C1 segment of cervical spinal cord (tissue), 14 donors: Measurements from ENCODE around the gene SLC44A2.

Experiments used
- DNase-seq, 14 donors: peaks; one replicate each; lab custom pipeline; 2025; lab: John Stamatoyannopoulos, UW

Gene SLC44A2

DNA sequence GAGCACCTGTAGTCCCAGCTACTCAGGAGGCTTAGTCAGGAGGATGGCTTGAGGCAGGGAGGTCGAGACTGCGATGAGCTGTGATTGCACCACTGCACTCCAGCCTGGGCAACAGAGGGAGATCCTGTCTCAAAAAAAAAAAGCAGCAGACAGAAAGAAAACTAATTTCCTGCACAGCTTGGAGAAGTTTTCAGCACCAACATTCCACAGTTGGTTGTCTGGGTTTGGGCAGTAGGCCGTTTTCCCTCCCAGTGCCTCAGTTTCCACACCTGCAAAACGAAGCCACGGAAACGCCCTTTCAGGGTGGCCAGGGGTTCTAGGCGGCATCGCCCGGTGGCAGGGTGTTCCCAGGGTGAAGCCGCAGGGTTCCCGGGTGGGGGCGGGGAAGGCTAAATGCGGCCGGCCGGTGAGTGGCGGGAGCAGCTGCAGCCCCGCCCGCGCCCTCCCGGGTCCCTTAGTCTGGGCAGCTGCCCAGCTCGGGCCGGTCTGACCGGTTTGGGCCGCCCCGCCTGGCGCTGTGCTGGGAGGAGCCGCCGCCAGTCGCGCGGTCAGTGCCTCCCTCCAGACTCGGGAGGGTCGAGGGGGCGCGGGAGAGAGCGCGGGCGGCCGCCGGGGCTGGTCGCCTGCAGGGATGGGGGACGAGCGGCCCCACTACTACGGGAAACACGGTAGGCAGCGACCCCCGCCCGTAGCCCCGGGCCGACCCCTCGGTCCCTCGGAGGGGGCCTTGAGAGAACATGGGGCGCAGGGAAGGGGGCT, at the start of gene SLC44A2:
SLC44A2 (plus strand) TSS at position 551 of the 759 bp plus-strand sequence; CDS start at position 632, 81 bp downstream.
- peak in 13 of 14 donors; percentile 16 to 87 (median 70) for DNase-seq

DNA sequence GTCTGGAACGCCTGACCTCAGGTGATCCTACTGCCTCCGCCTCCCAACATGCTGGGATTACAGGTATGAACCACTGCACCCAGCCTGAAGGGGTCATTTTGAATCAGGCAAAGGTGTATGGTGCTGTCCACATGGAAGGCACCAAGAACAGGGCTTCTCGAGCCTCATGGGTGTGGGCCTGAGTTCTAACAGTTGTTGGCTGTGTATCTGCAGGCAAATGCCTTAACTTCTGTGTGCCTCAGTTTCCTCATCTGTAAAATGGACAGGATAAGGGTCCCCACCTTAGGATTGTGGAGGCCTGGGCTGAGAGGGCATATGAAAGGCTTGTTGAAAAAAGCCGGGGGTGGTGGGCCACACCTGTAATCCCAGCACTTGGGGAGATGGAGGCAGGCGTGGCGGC, 47.4 kb upstream of the SLC44A2 start:
- DNase-seq, result no peak

- peak in 13 of 14 donors; percentile 21 to 80 (median 66) for DNase-seq
These were observed 44.2 kb upstream of the SLC44A2 start for GRCh38 chr19:10580979-10581631.

- no peak for DNase-seq
These were observed 43.3 kb upstream of the SLC44A2 start for GRCh38 chr19:10582091-10582490.

GRCh38 chr19:10583036-10583776, 42.1 kb upstream of the SLC44A2 start:
- DNase-seq, result no peak

GRCh38 chr19:10586396-10586795, 39.0 kb upstream of the SLC44A2 start:
- no peak for DNase-seq

GRCh38 chr19:10587022-10587838, 38.1 kb upstream of the SLC44A2 start, which contains the start of gene AP1M2:
Gene AP1M2 (minus strand): TSS chr19:10587312. CDS start chr19:10587231, 81 bp downstream.
- DNase-seq, result no peak

GRCh38 chr19:10587839-10588150, 37.6 kb upstream of the SLC44A2 start:
- no peak for DNase-seq

GRCh38 chr19:10593148-10593547, 32.2 kb upstream of the SLC44A2 start:
- DNase-seq, result no peak

DNA sequence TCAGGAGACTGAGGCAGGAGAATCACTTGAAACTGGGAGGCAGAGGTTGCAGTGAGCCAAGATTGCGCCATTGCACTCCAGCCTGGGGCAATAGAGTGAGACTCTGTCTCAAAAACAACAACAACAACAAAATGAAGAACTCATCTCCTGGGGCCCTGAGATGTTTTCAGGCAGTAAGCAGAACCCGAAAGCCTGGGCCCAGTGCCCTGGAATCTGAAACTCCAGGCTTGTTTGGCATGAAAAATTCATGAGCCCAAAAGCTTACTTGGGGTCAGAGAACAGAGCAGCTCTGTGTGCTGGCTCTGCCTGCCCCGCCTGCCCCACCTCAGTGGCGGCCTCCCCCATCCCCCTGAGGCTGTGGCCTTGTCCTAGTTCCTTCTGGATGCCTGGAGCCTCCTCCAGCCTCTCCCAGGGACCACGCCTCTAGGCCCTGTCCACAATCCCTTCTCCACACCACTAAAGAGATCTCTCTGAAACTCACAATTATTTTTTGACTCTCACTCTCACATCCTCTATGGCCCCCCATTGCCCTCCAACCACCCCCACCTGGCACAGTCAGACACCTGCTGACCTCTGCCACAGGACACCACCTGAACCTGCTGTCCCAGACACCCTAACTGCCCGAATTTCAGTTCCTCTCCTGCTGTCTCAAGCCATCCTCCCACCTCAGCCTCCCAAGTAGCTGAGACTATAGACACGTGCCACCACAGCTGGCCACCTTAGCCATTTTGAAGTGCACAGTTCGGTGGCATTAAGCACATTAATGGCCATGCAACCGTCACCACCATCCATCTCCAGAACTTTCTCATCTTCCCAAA, 31.3 kb upstream of the SLC44A2 start:
- peak in 10 of 14 donors; percentile 7 to 63 (median 36) for DNase-seq

- no peak for DNase-seq
These were observed 25.2 kb upstream of the SLC44A2 start for GRCh38 chr19:10600149-10600548.

GRCh38 chr19:10601999-10602329, 23.4 kb upstream of the SLC44A2 start:
- DNase-seq, result no peak

GRCh38 chr19:10602330-10603083, 22.8 kb upstream of the SLC44A2 start:
- DNase-seq, result peak in 13 of 14 donors; percentile 17 to 85 (median 61)

DNA sequence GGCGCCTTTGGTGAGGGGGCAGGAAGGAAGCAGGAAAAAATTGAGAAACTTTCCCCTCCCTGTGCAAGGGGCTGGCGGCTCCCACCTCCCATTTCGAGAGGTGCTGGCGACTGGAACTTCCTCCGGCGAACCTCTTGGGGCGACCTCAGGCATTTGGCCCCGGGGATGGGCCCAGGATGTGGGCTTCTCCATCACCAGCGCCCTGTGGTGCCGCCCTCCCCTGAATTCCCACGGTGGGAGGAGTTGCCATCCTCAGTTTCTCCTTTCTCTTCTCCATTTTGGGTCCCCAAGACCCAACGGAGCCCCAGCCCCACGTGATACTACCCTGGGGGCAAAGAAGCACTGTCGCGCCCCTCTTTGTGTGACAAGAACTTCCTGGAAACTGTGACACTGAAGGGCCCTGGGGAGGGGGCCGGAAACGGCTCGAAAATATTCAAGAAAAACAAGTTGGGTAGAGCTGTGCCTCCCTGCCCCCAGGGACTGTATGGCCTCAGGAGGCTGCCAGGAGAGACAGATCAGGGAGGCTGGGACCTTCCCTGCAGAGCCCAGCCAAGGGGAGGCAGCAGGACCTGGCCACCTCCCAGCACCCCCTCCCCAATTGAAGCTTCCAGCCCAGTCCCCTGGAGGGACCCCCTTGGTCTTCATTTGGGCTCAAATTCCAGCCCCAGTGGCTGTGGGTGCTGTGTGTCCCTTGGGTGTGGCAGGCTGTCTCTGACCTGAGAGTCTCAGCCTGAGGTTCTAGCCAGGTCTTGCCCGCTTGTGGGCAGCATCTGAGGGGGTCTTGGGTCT, 22.1 kb upstream of the SLC44A2 start:
- peak in 6 of 14 donors; percentile 6 to 36 (median 33) for DNase-seq

GRCh38 chr19:10603873-10604459, 21.4 kb upstream of the SLC44A2 start:
- peak in 5 of 14 donors; percentile 11 to 36 (median 32) for DNase-seq

GRCh38 chr19:10604460-10604980, 20.8 kb upstream of the SLC44A2 start:
- DNase-seq, result peak in 3 of 14 donors; percentile 4 to 31 (median 16)

DNA sequence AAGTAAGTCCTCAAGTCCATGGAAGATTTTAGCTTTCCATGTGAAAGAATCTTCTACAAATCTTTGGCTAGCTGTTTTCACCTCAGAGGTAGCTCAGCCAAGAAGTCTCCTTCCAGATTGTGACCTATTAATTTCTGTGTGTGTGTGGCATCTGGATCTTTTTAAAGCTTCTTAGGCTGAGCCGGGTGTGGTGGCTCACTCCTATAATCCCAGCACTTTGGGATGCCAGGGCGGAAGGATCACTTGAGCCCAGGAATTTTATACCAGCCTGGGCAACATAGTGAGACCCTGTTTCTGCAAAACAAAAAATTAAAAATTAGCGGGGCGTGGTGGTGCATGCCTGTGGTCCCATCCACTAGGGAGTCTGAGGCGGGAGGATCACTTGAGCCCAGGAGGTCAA, 13.4 kb upstream of the SLC44A2 start:
- DNase-seq, result no peak

GRCh38 chr19:10612499-10613119, 12.7 kb upstream of the SLC44A2 start:
- peak in 13 of 14 donors; percentile 11 to 66 (median 44) for DNase-seq
